C4-2B (cell line): ENCODE results near the gene CHPF.

Experiments
- H3K27ac ChIP-seq: fragments of 450-650 bp; 2 replicates; pipeline ENCODE4 v1.5.1; 2017
- CTCF ChIP-seq: fragments of 450-650 bp; conservative IDR thresholded peaks from 2 replicates; pipeline ENCODE4 v1.5.1; 2017; ENCODE audit warnings: mild to moderate bottlenecking
- ZFX ChIP-seq: fragments of 450-650 bp; IDR thresholded peaks from 2 replicates; pipeline ENCODE4 v1.6.1; 2017

The CHPF gene

GRCh38 chr2:219570924-219571310 lies 27.3 kb upstream of the CHPF start:
- no peak overlapping the region for H3K27ac ChIP-seq
- no peak for TF ChIP-seq ZFX
- no peak for TF ChIP-seq CTCF

- no peak overlapping the region for H3K27ac ChIP-seq
- TF ChIP-seq ZFX (no peak), CTCF (no peak)
Measured at GRCh38 chr2:219570194-219570923, 26.8 kb upstream of the CHPF start.

GRCh38 chr2:219569635-219570034 lies 26.0 kb upstream of the CHPF start:
- H3K27ac ChIP-seq = no peak overlapping the region
- TF ChIP-seq ZFX (no peak), CTCF (no peak)

- no peak for TF ChIP-seq CTCF
- TF ChIP-seq ZFX = no peak
- H3K27ac ChIP-seq = no peak overlapping the region
Measured at GRCh38 chr2:219569041-219569440, 25.4 kb upstream of the CHPF start.

- no peak overlapping the region for H3K27ac ChIP-seq
- TF ChIP-seq CTCF = no peak
- TF ChIP-seq ZFX = no peak
Measured at GRCh38 chr2:219567791-219568361, 24.3 kb upstream of the CHPF start.

- H3K27ac ChIP-seq = no peak overlapping the region
- TF ChIP-seq ZFX (no peak), CTCF (no peak)
Measured at GRCh38 chr2:219567131-219567530, 23.5 kb upstream of the CHPF start.

GRCh38 chr2:219566640-219567039 lies 23.0 kb upstream of the CHPF start:
- no peak overlapping the region for H3K27ac ChIP-seq
- TF ChIP-seq CTCF (no peak), ZFX (no peak)
